Measurements from ENCODE around the gene RERE. TPM values are rescaled to one million over a fixed set of nuclear protein-coding genes. Genes with fewer than 3 reads are reported as not detected.
"Not testable (repeated sequence)": the region's sequence is repeated elsewhere in the genome, so short reads cannot be mapped to it uniquely, and the experiment has no call there.

Gene RERE
- polyA plus RNA-seq, 6 donors from 2014 or later: 10.7 to 50.1 (median 22.3) TPM

DNA sequence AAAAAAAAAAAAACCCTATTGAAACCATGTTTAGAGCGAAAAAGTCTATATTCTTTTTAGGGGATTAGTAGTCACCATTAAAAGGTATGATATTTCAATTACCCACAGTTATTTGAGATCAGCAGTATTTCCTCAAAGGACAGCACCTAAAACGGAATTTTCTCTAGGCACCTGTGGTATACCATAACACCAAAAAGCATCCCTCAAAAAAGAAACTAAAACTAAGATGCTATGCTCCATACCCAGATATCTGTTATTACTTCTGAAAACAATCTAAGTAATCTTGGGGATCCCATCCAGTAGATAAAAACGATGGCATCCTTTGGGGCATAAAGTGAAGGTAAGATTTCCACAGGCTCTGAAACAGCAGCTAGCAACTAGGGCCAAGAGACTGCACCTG lies 89.0 kb downstream of the RERE start:
- Mint-ChIP-seq H3K27ac (no peak overlapping the region), H3K9me3 (peaks cover 0 to 17% (median 15%) of the 10 kb centered on the region in 7 donors), H3K4me1 (peaks cover 10 to 21% (median 16%) of the 10 kb centered on the region in 3 donors), H3K36me3 (peaks cover 6 to 19% of the 10 kb centered on the region in 2 donors), H3K27me3 (no peaks in the 10 kb centered on the region), H3K4me3 (no peak overlapping the region)
- no peak for ATAC-seq (ENCODE audit: low read depth in 2 of 2)
- DNase-seq: no peak

DNA sequence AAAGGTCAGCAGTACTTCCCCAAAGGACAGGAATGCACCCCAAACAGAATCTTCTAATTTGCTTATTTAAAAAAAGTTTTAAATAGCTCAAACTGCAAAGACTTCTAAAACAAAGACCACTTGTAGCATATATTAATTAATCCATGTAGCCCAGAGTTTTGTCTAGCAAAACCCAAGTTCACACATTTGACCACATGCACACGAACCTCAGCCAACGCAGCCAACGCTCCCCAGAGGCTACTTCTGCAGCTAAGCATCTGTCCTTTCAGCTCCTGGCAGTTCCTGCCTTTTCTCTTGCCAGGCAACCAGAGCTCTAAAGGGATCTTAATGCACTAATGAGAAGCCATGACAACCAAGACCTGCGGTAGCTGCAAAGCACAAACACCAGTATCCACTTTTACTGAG lies 89.6 kb downstream of the RERE start:
- no peak for DNase-seq
- no peak for ATAC-seq (ENCODE audit: low read depth in 2 of 2)
- Mint-ChIP-seq H3K27ac (peak overlapping the region in 1 of 6 donors; percentile 24), H3K27me3 (no peaks in the 10 kb centered on the region), H3K36me3 (peaks cover 6 to 19% of the 10 kb centered on the region in 2 donors), H3K9me3 (peaks cover 0 to 17% (median 15%) of the 10 kb centered on the region in 7 donors), H3K4me3 (peak overlapping the region in 1 of 8 donors; percentile 56), H3K4me1 (peaks cover 14 to 26% (median 22%) of the 10 kb centered on the region in 3 donors)

DNA sequence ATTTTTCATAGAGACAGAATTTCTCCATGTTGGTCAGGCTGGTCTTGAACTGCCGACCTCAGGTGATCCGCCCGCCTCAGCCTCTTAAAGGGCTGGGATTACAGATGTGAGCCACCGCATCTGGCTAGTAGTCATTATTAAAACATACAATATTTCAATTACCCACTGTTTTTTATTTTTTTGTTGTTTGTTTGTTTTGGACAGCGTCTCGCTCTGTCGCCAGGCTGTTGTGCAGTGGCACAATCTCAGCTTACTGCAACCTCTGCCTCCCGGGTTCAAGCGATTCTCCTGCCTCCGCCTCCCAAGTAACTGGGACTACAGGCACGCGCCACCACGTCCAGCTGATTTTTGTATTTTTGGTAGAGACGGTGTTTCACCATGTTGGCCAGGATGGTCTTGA lies 90.1 kb downstream of the RERE start:
- peak overlapping the region in 1 of 6 donors; percentile 24 for H3K27ac Mint-ChIP-seq
- not testable (repeated sequence) for H3K27me3 Mint-ChIP-seq; H3K4me3 Mint-ChIP-seq; DNase-seq; ATAC-seq (ENCODE audit: low read depth in 2 of 2)
- H3K9me3 Mint-ChIP-seq: peaks cover 0 to 17% (median 14%) of the 10 kb centered on the region in 7 donors
- peaks cover 5 to 19% of the 10 kb centered on the region in 2 donors for H3K36me3 Mint-ChIP-seq
- peaks cover 16 to 28% (median 24%) of the 10 kb centered on the region in 3 donors for H3K4me1 Mint-ChIP-seq

DNA sequence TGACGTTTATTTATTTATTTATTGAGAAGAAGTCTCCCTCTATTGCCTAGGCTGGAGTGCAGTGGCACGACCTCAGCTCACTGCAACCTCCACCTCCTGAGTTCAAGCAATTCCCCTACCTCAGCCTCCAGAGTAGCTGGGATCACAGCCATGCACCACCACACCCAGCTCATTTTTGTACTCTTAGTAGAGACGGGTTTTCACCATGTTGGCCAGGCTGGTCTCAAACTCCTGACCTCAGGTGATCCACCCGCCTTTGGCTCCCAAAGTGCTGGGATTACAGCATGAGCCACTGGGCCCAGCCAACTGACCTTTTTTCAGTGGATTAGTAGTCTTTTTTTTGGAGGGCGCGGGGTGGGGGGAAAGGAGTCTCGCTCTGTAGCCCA lies 90.6 kb downstream of the RERE start:
- H3K4me3 Mint-ChIP-seq; ATAC-seq (ENCODE audit: low read depth in 2 of 2); DNase-seq; H3K27me3 Mint-ChIP-seq: not testable (repeated sequence)
- H3K4me1 Mint-ChIP-seq: peaks cover 19 to 30% (median 26%) of the 10 kb centered on the region in 3 donors
- peaks cover 0 to 12% (median 8%) of the 10 kb centered on the region in 7 donors for H3K9me3 Mint-ChIP-seq
- peak overlapping the region in 1 of 6 donors; percentile 33 for H3K27ac Mint-ChIP-seq
- peaks cover 0 to 13% of the 10 kb centered on the region in 2 donors for H3K36me3 Mint-ChIP-seq

DNA sequence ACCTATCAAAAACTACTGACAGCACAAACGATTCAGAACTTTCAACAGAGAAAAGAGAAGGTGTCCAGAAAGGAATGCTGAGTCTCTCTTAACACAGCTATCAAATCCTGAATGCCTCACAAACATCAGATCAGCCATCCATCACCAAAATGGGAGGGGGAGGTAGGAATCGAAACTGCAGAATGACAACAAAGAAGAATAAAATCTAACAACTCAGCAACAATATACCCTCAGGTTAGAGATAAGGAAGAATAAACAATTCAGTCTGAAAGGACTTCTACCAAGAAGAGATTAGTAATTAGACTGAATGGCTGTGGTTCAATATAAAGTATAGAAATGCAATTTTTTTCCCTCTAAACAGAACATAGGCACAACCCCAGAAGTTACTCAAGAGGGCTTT lies 94.4 kb downstream of the RERE start:
- DNase-seq (no peak), ATAC-seq (ENCODE audit: low read depth in 2 of 2) (no peak)
- no peaks in the 10 kb centered on the region for H3K9me3 Mint-ChIP-seq
- H3K4me1 Mint-ChIP-seq: peaks cover 35 to 62% (median 58%) of the 10 kb centered on the region in 3 donors
- H3K4me3 Mint-ChIP-seq: peak overlapping the region in 4 of 8 donors; percentile 1 to 31 (median 4)
- no peaks in the 10 kb centered on the region for H3K36me3 Mint-ChIP-seq
- peak overlapping the region in 5 of 6 donors; percentile 4 to 87 (median 44) for H3K27ac Mint-ChIP-seq
- no peaks in the 10 kb centered on the region for H3K27me3 Mint-ChIP-seq

DNA sequence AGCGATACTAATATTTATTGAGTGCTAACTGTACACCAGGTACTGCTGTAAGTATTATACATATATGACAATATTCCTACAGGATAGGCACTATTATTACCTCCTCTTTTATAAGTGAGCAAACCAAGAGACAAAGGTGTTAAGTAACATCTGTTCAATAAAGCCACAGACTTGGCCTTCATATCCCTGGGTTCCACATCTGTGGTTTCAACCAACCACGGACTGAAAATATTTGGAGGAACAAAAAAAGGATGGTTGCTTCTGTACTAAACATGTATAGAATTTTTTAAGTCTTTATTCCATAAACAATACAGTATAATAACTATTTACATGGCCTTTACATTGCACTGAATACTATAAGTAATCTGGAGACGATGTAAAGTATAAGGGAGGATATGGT lies 95.1 kb downstream of the RERE start:
- Mint-ChIP-seq H3K27ac (peak overlapping the region in 4 of 6 donors; percentile 29 to 87 (median 44)), H3K4me1 (peaks cover 41 to 64% (median 57%) of the 10 kb centered on the region in 3 donors), H3K27me3 (no peaks in the 10 kb centered on the region), H3K9me3 (no peaks in the 10 kb centered on the region), H3K4me3 (peak overlapping the region in 4 of 8 donors; percentile 6 to 68 (median 34)), H3K36me3 (no peaks in the 10 kb centered on the region)
- ATAC-seq (ENCODE audit: low read depth in 2 of 2) (no peak), DNase-seq (no peak)

- peak overlapping the region in 4 of 6 donors; percentile 24 to 82 (median 36) for H3K27ac Mint-ChIP-seq
- H3K27me3 Mint-ChIP-seq: no peaks in the 10 kb centered on the region
- ATAC-seq (ENCODE audit: low read depth in 2 of 2): no peak
- H3K4me1 Mint-ChIP-seq: peaks cover 40 to 63% (median 56%) of the 10 kb centered on the region in 3 donors
- H3K4me3 Mint-ChIP-seq: peak overlapping the region in 6 of 8 donors; percentile 3 to 68 (median 31)
- DNase-seq: no peak
- no peaks in the 10 kb centered on the region for H3K9me3 Mint-ChIP-seq
- H3K36me3 Mint-ChIP-seq: no peaks in the 10 kb centered on the region
Measured at GRCh38 chr1:8721679-8722324, 95.6 kb downstream of the RERE start.

DNA sequence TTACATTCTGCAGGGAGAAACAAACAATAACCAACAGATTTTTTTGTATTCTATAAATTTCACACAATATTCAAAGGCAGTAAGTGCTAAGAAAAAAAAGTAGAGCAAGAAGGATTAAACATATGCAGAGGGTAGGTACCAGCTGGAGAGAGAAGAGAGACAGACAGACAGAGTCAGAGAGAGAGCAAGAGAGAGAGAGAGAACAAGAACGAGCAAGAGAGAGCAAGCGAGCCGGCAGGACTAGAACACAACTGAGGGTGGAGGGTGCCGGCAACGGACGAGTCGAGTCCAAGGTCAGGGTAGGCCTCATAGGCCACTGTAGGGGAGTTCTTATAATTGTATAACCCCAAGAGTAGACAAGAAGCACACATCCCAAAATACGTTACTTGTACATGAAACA lies 97.1 kb downstream of the RERE start:
- H3K9me3 Mint-ChIP-seq: no peaks in the 10 kb centered on the region
- DNase-seq (no peak), ATAC-seq (ENCODE audit: low read depth in 2 of 2) (no peak)
- no peaks in the 10 kb centered on the region for H3K36me3 Mint-ChIP-seq
- H3K27me3 Mint-ChIP-seq: no peaks in the 10 kb centered on the region
- peaks cover 37 to 63% (median 56%) of the 10 kb centered on the region in 3 donors for H3K4me1 Mint-ChIP-seq
- H3K27ac Mint-ChIP-seq: peak overlapping the region in 4 of 6 donors; percentile 41 to 82 (median 64)
- no peak overlapping the region for H3K4me3 Mint-ChIP-seq

- Mint-ChIP-seq H3K4me1 (peaks cover 48 to 70% (median 64%) of the 10 kb centered on the region in 3 donors), H3K4me3 (no peak overlapping the region), H3K9me3 (peaks cover 0 to 2% (median 0%) of the 10 kb centered on the region in 7 donors), H3K27ac (peak overlapping the region in 2 of 6 donors; percentile 65 to 85), H3K36me3 (peaks cover 6 to 7% of the 10 kb centered on the region in 2 donors), H3K27me3 (no peaks in the 10 kb centered on the region)
- DNase-seq: no peak
- ATAC-seq (ENCODE audit: low read depth in 2 of 2): peak in 1 of 2 donors; percentile 16
Measured at GRCh38 chr1:8718850-8719361, 98.5 kb downstream of the RERE start.

DNA sequence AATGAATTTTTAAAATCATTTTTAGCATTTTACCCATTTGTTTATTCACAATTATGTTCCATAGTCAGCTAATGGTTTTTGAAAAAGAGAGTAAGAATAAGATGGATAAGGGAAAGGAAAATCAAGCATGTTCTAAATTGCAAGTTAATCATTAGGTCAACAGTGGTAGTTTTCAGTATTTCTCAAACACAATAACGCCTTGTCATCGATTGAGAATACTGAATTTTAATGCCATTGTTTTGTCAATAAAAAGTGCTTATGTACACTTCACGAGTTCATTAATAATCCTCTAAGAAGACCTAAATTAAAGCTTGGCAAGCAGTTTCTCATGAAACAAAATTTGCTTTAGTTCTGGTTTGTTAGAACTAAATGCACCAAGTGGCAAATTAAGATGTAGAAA lies 100.3 kb downstream of the RERE start:
- Mint-ChIP-seq H3K9me3 (peaks cover 0 to 2% (median 0%) of the 10 kb centered on the region in 7 donors), H3K4me3 (no peak overlapping the region), H3K27ac (peak overlapping the region in 1 of 6 donors; percentile 20), H3K4me1 (peaks cover 44 to 70% (median 58%) of the 10 kb centered on the region in 3 donors), H3K36me3 (peaks cover 6 to 7% of the 10 kb centered on the region in 2 donors), H3K27me3 (no peaks in the 10 kb centered on the region)
- ATAC-seq (ENCODE audit: low read depth in 2 of 2): no peak
- no peak for DNase-seq

DNA sequence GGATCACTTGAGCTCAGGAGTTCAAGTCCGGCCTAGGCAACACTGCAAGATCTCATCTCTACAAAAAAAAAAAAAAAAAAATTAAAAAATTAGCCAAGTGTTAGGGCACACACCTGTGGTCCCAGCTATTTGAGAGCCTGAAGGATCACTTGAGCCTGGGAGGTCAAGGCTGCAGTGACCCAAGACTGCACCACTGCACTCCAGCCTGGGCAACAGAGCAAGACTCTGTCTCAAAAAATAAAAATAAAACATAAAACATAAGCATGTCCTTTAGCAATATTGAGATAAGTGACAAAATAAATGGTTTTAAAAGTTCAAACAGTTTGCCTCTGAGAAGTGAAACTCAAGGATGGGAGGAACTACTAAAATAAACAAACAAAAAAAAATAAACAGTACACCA lies 101.2 kb downstream of the RERE start:
- H3K4me3 Mint-ChIP-seq: peak overlapping the region in 1 of 8 donors; percentile 70
- DNase-seq: no peak

DNA sequence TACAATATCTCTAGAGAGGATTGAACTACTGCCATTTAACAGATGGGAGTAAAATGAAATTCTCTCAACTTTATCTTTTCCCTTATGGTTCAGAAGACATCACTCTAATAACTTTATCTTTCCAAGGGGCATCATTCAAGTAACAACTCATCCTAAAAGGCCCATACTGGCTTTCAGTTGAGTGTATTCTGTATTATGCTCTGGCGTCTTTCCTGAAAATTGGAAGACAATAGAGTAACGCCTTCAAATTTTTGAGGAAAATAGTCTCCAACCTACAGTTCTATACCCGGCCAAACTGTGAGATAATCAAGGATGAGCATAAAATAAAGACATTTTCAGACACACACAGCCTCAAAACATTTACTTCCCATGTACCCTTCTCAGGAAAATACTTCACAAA lies 103.3 kb downstream of the RERE start:
- H3K9me3 Mint-ChIP-seq: peaks cover 0 to 2% (median 0%) of the 10 kb centered on the region in 7 donors
- peak overlapping the region in 7 of 8 donors; percentile 36 to 75 (median 64) for H3K4me3 Mint-ChIP-seq
- H3K27me3 Mint-ChIP-seq: no peaks in the 10 kb centered on the region
- ATAC-seq (ENCODE audit: low read depth in 2 of 2): no peak
- peaks cover 6 to 7% of the 10 kb centered on the region in 2 donors for H3K36me3 Mint-ChIP-seq
- H3K4me1 Mint-ChIP-seq: peaks cover 44 to 62% (median 44%) of the 10 kb centered on the region in 3 donors
- H3K27ac Mint-ChIP-seq: peak overlapping the region; percentile 89 to 95 (median 93)
- DNase-seq: no peak

More for the DNA sequence above, 101.2 kb downstream of the RERE start:
- Mint-ChIP-seq H3K27ac (peak overlapping the region in 4 of 6 donors; percentile 24 to 95 (median 52)), H3K27me3 (no peaks in the 10 kb centered on the region), H3K36me3 (peaks cover 6 to 7% of the 10 kb centered on the region in 2 donors), H3K9me3 (peaks cover 0 to 2% (median 0%) of the 10 kb centered on the region in 7 donors), H3K4me1 (peaks cover 42 to 69% (median 58%) of the 10 kb centered on the region in 3 donors)
- no peak for ATAC-seq (ENCODE audit: low read depth in 2 of 2)

DNA sequence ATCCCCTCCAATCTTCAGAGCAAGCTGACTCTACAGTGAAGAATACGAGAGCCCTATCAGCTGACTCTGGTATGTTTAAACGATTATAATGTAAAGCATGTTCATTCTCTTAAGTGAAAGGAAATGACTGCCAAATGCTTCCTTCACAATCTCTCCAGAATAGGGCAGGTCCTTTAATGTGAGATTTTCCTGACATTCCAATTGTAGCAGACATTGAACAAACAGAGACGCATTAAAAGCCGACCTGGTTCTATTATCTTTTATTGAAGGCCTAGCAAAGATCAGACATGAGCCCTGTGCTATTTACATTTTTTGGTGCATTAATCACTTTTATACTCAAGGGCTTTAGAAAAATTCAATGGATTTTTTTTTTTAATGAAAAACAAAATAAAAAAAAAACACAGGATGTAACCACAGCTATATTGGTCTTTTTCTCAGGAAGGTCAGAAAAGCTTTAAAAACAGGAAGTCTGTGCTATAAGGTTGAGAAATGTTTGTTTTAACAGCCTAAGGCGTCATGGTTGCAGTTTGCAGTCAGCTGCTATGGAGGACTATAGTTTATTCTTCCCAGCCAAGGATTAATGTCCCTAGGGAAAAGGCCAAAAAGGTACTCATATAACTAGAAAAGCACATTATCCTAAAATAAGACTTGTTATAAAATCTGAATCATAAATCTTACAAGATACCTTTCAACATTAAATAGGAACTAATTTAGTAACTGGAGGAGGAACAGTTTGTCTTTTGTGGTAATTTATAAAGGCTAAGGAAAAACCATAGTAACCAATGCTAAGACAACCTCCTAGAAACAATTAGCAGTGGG lies 104.8 kb downstream of the RERE start:
- Mint-ChIP-seq H3K36me3 (peaks cover 9 to 15% of the 10 kb centered on the region in 2 donors), H3K4me1 (peaks cover 34 to 58% (median 36%) of the 10 kb centered on the region in 3 donors), H3K4me3 (peak overlapping the region; percentile 57 to 86 (median 76)), H3K27me3 (no peaks in the 10 kb centered on the region), H3K27ac (peak overlapping the region; percentile 88 to 95 (median 92)), H3K9me3 (peaks cover 0 to 5% (median 2%) of the 10 kb centered on the region in 7 donors)
- peak; percentile 53 for DNase-seq
- ATAC-seq (ENCODE audit: low read depth in 2 of 2): peak; percentile 93 to 96

All from naive B cell (primary cell).